OCI-LY3 (cell line): Measurements from ENCODE around the gene ZMYND10.
"Not testable (repeated sequence)": the region's sequence is repeated elsewhere in the genome, so short reads cannot be mapped to it uniquely, and the experiment has no call there.

Experiments
- CTCF ChIP-seq: fragments of 200-600, 300-600 bp; sonication (generic); IDR thresholded peaks from 2 replicates; pipeline ENCODE4 v1.5.1; 2014; ENCODE audit warnings: antibody characterized with exemption, low read length, low read depth
- EZH2phosphoT487 ChIP-seq: fragments of 200-600 bp; shearing (Covaris generic); IDR thresholded peaks from 2 replicates; pipeline ENCODE4 v1.6.1; 2018; ENCODE audit warnings: antibody characterized with exemption, mixed run types, low read depth

- TF ChIP-seq CTCF, EZH2phosphoT487: not testable (repeated sequence)
Observed at GRCh38 chr3:50312041-50312440, 33.5 kb downstream of the ZMYND10 start.
